Brain microvascular endothelial cell (primary cell): ENCODE data around the gene SGSM2.

Source experiments
- DNase-seq: peaks from one replicate; pipeline ENCODE4 v3.0.0-alpha.2; 2020
- H3K27ac ChIP-seq: fragments of 250-450 bp; sonication (Bioruptor Pico); 2 replicates; pipeline ENCODE4 v1.5.1; 2020; ENCODE audit warnings: mild to moderate bottlenecking, moderate library complexity
- H3K27me3 ChIP-seq: fragments of 250-450 bp; sonication (Bioruptor Pico); replicated peaks from 2 replicates; pipeline ENCODE4 v1.5.1; 2020; ENCODE audit warnings: mild to moderate bottlenecking
- H3K36me3 ChIP-seq: fragments of 250-450 bp; sonication (Bioruptor Pico); replicated peaks from 2 replicates; pipeline ENCODE4 v1.5.1; 2020; ENCODE audit warnings: mild to moderate bottlenecking
- H3K4me3 ChIP-seq: 2 replicates; pipeline ENCODE4 v1.5.1; 2011; ENCODE audit warnings: low read depth, mild to moderate bottlenecking, control low read depth, low read length, moderate library complexity
- in situ Hi-C: cut with HindIII; loops from 2 replicates; pipeline ENCODE4 v1.10.0; 2017; ENCODE audit warnings: low sequenced_read_pairs, low pct_ligation_motif_present
- TF ChIP-seq, protein P1 (sequence below): IDR thresholded peaks from 2 replicates; pipeline ENCODE4 v1.5.1; 2011; ENCODE audit warnings: low read depth, mild to moderate bottlenecking, moderate library complexity, low read length, control low read depth, inconsistent platforms; ENCODE audit errors: missing control alignments

SGSM2 gene

GRCh38 chr17:2354311-2354710, 17.0 kb downstream of the SGSM2 start:
- Histone ChIP-seq H3K36me3 (no peaks in the 10 kb centered on the region), H3K27me3 (no peaks in the 10 kb centered on the region), H3K27ac (no peak overlapping the region), H3K4me3 (no peak overlapping the region)
- TF ChIP-seq, protein P1, sequence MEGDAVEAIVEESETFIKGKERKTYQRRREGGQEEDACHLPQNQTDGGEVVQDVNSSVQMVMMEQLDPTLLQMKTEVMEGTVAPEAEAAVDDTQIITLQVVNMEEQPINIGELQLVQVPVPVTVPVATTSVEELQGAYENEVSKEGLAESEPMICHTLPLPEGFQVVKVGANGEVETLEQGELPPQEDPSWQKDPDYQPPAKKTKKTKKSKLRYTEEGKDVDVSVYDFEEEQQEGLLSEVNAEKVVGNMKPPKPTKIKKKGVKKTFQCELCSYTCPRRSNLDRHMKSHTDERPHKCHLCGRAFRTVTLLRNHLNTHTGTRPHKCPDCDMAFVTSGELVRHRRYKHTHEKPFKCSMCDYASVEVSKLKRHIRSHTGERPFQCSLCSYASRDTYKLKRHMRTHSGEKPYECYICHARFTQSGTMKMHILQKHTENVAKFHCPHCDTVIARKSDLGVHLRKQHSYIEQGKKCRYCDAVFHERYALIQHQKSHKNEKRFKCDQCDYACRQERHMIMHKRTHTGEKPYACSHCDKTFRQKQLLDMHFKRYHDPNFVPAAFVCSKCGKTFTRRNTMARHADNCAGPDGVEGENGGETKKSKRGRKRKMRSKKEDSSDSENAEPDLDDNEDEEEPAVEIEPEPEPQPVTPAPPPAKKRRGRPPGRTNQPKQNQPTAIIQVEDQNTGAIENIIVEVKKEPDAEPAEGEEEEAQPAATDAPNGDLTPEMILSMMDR, result no peak
- no peak for DNase-seq
- in situ Hi-C loops, result no loop called here

DNA sequence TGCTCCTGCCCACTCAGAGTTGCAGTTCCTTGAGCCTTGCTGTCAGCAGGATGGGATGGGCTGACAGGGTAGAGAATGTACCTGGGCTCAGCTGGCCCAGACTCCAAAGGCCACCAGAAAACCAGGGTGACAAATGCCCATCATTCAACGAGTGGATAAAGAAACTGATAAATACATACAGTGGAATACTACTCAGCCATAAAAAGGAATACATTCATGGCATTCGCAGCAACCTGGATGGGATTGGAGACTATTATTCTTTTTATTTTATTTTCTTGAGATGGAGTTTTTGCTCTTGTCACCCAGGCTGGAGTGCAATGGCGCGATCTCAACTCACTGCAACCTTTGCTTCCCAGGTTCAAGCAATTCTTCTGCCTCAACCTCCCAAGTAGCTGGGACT, 19.9 kb downstream of the SGSM2 start:
- TF ChIP-seq, protein P1, result no peak
- in situ Hi-C loops, result no loop called here

GRCh38 chr17:2357931-2358434, 20.7 kb downstream of the SGSM2 start:
- Histone ChIP-seq H3K27ac (no peak overlapping the region), H3K4me3 (no peak overlapping the region)
- TF ChIP-seq, protein P1, result no peak

More for the DNA sequence above, 19.9 kb downstream of the SGSM2 start:
- Histone ChIP-seq H3K4me3 (no peak overlapping the region), H3K36me3 (no peaks in the 10 kb centered on the region), H3K27me3 (no peaks in the 10 kb centered on the region), H3K27ac (no peak overlapping the region)
- DNase-seq, result no peak

DNA sequence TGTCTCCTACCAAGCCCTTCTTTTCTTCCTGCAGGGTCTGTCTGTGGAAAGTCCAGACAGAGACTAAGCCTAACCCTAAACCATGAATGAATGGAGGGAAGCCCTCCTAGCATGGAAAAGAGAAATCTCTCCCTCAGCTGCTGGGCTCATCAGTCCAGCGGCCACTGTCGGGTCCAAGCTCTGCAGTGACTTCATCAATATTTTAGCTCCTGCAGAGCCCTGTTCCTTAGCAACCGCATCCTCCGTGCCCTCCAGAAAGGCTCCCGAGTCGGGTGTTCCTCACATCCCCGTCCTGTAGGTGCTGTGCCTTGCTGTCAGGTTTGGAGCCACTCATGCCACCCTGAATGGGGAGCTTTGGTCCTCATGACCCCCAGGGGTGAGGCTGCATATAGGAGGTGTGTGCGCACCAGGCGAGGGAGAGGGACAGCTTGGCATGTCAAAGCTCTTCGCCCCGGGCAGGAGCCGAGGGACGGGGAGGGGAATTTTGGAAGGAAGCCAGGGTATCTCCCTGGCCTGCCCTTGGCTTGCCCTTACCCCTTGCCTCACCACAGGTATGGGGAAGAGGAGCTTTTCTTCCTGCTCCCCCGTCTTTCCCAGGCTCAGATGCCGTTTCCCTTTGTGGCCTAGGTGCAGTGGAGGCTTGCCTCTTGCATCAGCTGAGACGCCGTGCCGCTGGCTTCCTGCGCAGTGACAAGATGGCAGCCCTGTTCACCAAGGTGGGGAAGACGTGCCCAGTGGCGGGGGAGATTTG, 23.9 kb downstream of the SGSM2 start:
- Histone ChIP-seq H3K27me3 (no peaks in the 10 kb centered on the region), H3K36me3 (peaks cover 2% of the 10 kb centered on the region), H3K4me3 (no peak overlapping the region), H3K27ac (no peak overlapping the region)
- in situ Hi-C loops, result no loop called here
- no peak for DNase-seq
- TF ChIP-seq, protein P1, result no peak

More at GRCh38 chr17:2357931-2358434, 20.7 kb downstream of the SGSM2 start:
- in situ Hi-C loops, result no loop called here
- H3K27me3 ChIP-seq, result no peaks in the 10 kb centered on the region
- DNase-seq, result no peak
- no peaks in the 10 kb centered on the region for H3K36me3 ChIP-seq

DNA sequence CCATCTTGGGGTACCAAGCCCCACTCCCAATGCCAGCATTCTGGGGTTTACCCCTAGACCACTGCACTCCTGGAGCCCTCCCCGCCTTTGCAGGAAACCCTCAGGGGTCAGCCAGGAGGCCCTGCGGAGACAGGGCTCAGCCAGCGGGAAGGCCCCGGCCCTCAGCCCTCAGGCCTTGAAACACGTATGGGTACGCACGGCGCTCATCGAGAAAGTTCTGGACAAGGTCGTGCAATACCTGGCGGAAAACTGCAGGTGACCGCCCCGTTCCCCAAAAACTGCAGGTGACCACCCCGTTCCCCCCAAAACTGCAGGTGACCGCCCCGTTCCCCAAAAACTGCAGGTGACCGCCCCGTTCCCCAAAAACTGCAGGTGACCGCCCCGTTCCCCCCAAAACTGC, 24.7 kb downstream of the SGSM2 start:
- Histone ChIP-seq H3K27me3 (no peaks in the 10 kb centered on the region), H3K27ac (no peak overlapping the region), H3K36me3 (peaks cover 2% of the 10 kb centered on the region), H3K4me3 (no peak overlapping the region)
- DNase-seq, result no peak
- in situ Hi-C loops, result no loop called here
- TF ChIP-seq, protein P1, result no peak
